GM21526 (cell line): Measurements from ENCODE around the gene DNM3.
A peak's percentile ranks its signal among the peaks of the same experiment; 100 is the strongest.

Experiments
- ATAC-seq: cut with Tn5 transposase; IDR thresholded peaks from one replicate; pipeline ENCODE4 v1.9.1; 2021; ENCODE audit warnings: moderate library complexity; ENCODE audit not compliant: unreplicated experiment, low FRiP score

DNM3 gene

DNA sequence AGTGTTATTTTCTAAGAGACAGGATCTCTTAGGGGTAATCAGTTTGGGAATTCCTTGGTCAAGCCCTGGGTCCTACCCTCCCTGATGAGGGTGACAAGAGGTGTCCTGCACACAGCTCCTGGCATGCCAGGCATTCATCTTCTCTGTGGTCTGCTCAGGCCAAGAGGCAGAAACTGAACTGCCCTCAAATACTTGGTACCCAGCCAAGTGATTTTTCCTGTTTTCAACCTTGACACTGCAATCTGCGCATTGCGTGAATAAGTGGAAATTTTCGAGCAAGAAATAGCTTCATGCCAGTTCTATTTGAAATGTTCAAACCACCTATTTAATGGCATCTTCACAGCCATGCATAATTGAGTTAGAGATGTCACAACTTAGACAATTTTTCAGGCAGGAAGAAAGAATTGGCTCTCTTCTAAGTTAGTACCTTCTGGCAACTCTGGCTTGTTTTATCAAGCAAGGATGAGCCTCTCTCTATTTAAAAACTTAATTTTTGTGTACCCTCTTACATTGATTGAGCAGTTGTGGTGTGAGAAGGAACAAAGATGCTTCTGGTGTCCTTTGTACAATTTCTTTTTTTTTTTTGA is 27.0 kb downstream of the DNM3 start:
- ATAC-seq, result no peak

DNA sequence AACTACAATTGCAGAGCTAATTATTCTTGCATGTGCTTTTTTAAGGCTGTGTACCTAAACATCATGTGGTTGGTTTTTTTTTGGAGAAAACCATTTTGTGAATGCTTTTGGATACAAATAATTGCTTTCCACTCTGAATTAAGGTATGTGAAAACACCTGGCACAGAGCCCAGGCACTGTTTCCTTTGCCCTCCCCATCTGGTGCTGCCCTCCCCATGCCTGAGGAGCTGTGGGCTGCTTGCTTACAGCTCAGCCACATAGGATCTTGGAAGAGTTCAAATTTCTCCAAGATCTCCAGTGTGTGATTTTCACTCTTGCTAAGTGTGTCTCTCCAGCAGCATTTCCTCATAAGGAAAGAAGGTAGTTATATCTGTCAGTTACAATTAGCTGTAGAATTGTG is 27.8 kb downstream of the DNM3 start:
- no peak for ATAC-seq

DNA sequence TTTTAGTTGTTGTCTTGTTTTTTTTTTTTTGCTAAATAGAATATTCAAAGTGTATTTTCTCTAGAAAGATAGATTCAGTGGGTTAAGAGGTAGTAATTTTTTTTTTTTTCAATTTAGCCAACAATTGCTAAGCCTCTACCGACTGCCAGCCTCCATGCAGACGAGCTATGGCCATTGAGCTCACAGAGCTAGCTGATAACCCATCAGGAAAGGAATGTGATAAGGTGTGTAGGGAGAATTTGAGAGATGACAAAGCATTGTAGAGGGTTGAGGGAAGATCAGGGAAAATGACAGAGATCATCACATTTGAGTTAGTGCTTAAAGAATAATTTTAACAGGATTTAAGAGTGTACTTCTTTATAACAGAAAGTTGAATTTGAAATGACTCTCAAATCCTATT is 30.6 kb downstream of the DNM3 start:
- ATAC-seq, result no peak

DNA sequence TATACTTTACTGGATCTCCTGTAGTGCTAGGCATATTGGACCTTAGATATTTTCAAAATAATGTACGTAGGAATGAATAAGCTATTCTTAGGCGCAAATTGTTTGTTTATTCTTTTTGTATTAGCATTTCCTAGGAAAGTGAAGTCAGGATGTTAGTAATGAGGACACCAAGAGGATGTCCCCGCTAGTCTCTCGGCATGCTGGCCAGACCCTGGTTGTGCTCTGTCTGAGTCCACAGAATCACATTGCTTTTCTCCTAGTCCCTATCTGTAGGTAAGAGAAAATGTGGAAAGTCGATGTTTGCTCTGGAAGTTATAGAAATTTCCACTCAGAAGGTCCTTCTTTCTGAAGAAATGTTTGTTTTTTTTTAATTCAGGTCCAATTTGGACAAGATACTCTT is 31.1 kb downstream of the DNM3 start:
- ATAC-seq, result no peak

DNA sequence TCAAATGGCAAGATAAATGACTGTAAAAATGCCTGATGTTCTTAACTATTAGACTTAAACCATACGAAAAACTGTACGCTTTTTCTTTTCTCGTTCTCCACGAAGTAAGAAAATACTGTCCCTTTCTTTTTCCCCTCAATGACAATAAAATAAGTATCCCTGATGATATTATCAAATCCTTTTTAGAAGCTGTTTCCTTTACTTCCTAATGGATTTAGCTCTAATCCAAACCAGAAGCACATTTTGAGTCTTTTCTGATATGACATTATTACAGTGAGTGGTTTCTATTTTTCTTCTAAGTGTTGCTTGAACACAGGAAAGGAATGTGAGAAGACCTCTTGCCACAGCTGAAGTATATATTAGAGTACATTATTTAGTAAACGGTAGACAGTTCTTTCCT is 32.4 kb downstream of the DNM3 start:
- ATAC-seq, result no peak

DNA sequence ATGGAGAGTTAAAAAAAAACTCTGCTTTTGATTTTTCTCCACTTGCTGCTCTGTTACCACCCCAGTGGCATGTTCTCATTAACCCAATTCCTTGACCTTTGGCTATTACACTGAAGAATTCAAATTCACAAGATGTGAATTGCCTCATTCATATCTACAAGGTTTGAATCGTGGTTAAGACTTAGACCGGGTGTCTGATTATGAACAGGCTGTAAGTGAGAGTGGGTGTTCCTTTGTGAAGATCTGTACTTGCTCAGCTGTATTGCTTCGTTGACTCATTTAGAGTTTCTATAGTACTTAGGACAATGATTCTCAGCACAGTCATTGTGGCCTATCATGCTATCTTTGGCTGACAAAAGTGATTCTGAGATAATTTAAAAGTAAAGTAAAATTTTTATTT is 36.4 kb downstream of the DNM3 start:
- peak; percentile 96 for ATAC-seq

DNA sequence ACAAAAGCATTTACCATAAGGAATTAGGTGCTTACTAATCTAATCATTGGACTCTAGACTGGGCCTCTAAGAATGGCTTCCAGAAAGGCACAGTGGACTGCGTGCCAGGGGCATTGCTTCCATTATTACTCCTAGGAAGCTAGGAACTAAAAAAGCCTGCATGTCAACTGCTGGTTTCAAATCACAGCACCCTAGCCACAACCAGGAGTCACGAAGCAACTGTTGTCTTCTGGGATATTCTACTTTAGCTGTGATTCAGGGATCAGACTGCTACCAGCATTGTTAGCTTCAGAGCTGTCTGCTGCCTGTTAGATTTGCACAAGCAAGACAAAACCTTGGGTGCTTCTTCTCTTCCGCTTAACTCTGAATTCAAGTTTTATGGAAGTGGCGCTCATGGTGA is 38.3 kb downstream of the DNM3 start:
- no peak for ATAC-seq

DNA sequence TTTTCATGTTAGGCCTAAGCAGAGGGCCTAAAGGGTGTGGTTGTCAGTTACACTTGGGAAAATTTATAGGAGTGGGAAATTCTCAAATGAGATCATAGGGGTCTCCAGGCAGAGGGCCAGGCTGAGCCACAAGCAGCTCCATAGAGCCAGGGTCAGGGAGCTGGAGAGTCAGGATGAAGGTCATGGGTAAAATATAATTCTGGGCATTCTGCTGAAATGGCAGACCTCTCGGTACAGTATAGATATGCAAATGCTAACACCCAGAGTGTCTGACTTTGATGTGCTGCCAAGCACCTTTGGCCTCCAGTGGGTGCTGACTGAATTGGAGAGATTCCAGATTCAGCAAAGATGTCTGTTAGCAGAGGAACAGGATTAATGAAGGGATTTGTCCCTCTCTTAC is 40.1 kb downstream of the DNM3 start:
- no peak for ATAC-seq

DNA sequence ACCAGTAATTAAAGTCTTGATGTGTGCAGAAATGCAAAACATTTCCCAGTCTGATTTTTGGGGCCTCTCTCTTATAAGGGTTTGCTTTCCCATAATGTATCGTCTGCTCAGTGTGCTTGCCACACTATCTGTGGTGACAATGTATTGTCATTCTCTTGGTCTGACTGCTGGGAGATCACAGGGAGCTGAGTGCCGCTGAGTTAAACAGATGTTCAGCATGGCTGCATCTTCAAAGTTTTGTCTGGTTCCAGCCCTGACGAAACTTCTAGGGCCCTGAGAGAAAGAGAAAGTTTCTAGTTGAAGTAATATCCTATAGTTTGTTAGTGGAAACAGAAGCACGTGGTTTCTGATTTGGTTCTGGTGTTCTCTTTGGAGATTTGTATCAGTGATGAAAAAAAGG is 42.6 kb downstream of the DNM3 start:
- no peak for ATAC-seq

DNA sequence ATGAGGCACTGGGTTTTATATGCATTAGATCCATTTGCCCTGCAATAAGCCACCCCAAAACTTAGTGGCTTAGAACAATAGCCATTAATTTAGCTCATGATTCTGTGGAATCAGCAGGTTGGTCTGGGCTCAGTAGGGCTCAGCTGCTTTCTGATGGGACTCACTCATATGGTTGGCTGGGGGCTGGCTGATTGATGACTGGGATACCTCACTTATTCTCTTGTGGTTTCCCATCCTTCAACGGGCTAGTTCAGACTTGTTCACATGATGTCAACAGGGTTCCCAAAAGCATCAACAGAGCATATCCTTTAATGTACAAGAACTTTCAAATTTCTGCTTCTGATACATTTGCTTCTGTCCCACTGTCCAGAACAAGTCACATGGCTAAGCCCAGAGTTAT is 43.2 kb downstream of the DNM3 start:
- ATAC-seq, result no peak

DNA sequence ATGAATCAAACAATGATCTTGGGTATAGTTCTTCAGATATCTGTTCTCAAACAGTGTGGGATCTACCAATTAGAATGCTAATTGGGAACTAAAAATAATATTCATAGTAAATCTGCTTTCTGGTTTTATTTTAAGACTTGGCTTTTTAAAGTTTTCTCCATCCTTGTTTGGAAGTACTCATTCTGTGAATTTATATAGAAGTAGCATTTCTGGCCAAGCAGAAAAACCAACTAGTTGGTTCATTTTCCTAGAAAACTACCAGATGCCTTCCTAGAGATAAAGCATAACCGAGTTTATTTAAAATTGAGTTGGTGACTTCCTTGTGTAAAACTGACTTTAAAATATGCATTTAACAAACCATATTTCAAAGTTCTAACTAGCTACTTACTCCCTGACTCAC is 48.8 kb downstream of the DNM3 start:
- no peak for ATAC-seq

DNA sequence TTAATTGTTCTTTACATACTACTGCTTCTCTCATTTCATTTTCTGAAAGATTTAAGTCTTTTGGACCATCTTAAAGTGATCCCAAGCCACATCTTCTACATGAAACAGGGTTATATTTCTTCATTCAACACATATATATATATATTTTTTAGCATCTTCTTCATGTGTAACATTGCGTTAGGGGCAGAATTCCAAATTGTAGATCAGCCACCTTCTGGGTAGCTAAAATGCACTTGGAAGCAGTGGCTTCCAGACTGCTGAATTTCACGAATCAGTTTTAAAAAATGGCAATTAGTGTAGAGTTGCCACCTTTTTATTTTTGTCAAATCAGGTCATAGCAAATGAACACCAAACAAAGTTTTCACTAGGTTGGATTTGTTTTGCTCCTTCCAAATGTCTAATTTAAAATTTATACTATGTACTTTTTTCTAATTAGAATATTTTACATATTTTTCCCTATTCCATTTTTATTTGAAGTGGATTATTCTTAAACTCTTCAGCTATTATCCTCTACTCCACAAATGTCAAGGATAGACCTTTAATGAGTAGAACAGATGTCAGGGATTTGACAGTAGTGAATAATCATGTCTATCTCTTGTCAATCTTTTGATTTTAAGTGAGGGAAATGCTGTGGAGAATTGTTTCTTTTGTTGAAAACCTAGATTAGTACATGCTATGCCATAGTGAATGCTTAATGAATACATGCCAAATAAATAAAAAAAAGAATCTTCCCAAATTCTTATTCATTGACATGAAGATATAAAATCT is 55.8 kb downstream of the DNM3 start:
- no peak for ATAC-seq

DNA sequence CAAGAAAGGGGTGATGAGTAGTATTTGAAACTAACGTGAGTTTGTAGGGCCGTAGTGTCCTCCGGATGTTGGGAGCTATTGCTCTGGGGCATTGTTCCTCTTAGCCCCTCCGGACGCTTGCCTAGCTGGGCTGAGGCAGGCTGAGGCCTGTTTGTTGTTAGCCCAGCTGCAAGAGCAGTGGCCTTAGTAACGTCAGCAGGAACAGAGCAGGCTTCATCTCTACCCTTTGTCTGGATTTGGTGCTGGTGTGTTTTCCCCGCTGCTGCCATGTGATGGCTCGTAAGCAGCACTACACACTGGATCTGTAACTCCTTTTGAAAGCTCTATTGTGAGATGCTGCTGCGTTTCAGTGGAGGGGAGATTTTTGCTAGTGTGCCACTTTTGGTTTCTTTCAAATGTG is 57.6 kb downstream of the DNM3 start:
- ATAC-seq, result no peak

DNA sequence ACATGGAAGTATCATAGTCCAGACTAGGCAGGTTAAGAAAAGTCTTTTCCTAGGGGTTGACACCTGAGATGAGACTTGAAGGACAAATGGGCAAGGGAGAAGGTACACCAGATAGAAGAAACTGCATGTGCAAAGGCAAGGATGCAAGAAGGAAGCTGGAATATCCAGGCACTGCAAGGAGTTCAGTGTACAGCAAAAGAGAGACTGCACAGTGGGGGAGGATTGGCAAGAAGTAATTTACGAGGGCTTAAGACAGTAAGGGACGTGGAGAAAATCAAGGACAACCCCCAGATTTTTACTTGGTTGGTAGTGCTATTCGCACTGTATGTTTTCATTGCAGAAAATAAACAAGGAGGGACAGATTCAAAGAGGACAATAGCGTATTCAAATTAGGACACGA is 58.5 kb downstream of the DNM3 start:
- ATAC-seq, result no peak

DNA sequence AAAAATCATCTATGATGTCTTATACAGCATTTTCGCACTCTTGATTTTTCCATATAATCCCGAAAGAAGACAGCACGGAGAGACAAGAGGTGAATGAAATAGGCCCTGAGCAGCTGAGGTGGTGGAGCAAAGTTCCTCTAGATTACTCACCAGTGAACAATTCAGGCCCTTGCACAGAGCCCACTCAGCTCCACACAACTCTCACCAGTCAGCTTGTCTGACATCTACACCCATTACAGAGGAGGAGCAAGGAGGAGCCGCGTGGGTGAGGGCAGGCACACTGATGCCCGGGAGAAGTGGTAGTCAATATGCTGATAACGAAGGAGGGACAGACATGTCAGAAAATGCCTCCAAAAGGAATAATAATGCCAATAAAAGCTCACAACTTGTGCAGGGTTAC is 59.9 kb downstream of the DNM3 start:
- no peak for ATAC-seq

DNA sequence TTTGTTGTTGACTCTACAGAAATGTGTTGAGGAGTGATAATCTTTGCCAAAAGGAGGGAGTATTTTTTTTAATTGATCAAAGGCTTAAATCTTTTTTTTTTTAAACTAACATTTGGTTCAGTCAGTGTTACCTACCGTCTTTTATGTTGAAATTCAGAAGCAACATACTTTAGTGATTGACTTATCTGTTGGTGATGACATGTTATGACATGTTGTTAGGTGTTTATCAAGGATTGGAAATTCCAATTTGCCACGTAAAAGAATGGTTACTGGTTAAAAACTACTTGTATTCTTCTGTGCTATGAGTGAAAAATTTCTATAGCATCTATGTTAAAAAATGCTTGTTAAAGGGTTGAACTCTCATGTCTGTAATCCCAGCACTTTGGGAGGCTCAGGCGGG is 61.2 kb downstream of the DNM3 start:
- no peak for ATAC-seq

DNA sequence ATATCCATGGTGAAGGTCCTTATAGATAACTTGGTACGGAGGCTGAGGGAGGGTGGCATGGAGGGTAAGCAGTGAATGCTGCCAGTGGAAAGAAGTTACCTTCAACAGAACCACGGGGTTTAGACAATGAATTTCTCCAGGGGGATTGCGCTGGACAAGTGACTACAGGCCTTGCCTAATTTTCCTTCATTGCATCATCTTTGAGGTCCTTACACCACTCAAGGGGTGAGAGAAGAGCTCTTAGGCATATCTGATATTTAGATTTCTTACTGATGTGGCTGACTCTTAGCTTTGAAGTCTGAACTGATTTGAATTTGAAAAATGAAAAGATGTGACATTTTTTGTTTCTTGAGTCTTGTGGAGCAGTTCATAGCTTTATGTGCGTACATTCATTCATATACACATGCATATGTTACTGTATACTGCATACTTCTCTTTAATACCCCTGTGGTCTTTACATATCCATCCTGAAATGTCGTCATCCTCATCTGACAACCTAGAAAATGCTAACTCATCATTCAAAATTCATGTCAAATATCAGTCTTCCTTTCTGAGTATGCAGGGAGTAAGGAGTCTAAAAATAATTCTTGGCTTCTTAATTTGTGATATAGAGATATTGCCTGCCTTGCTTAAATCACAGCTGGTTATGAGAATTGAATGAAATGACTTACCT is 63.6 kb downstream of the DNM3 start:
- ATAC-seq, result no peak

DNA sequence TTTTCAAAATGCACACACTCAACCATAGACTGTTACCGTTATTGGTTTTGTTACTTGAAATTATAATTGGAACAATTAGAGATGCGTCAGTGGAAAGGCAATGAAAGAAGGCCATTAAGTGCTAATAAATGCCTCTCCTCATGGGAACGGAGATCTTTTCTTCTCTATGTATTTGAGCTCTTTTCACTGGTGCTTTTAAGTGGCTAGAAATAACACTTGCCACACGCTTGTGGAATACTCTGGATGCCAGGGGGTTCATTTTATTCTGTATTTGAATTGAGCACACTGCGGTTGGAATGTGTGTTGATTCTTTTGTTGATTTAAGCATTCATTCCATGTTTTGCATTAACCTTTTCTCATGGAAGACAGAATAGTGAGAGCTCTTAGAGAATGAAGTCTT is 68.4 kb downstream of the DNM3 start:
- ATAC-seq, result no peak

DNA sequence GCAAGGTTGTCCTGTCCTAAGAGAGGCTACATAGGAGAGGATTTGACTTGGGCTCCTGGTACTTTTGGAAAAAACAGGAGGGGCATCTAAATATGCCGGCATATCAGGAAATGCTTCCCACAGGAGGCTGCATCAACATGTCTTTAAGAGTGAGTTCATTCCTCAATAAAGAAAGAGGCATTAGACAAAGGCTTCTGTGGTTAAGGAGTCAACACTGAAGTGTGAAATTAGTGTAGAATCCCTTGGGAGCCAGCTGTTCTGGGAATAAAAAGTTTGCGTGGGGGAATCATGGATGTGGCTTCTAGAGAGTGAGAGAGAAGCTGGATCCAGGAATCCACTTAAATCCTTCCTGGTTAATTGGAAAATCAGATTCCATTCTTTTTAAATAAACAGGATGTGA is 69.5 kb downstream of the DNM3 start:
- no peak for ATAC-seq

DNA sequence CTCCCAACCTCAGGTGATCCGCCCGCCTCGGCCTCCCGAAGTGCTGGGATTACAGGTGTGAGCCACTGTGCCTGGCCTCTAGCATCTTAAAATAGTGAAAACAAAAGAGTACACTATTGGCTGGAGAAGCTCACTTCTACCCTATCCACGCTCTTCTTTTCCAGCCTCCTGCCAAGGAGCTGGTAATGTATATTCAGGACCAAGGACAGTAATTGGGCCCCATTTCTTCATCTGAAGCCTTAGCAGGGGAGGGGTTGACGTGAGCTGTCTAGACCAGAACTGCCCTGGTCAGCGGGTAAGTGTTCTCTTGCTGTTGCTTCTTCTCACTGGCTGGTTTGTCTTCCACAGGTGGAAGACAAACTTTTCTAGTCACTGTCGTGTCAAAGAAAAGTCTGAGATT is 70.2 kb downstream of the DNM3 start:
- no peak for ATAC-seq

DNA sequence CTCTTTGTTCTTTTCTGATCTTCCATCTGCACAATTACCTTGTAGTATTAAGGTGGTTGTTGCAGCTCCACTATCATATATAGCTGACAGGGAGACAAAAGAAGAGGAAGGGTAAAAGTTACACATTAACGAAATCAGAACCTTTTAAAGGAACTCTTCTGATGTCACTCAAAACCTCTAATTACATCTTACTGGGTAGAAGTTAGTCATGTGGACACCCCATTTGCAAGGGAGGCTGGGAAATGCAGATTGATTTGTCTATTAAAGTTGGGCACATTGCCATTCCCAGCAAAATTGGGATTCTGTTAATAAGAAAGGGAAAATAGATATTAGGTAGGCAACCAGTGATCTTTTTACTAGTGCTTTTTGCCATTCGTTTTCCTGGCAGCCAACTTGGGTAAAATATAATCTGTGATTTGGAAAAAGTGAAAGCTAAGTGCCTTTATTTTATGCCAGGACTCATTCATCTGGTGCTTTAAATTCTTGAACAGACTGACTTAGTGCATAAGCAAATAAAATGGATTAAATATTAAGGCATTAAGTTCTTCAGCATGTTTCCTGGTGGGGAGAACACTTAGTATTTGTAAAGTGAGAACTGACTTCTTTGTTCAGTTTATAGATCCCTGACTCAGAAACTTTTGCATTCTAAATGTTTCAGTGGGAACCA is 71.3 kb downstream of the DNM3 start:
- ATAC-seq, result no peak

DNA sequence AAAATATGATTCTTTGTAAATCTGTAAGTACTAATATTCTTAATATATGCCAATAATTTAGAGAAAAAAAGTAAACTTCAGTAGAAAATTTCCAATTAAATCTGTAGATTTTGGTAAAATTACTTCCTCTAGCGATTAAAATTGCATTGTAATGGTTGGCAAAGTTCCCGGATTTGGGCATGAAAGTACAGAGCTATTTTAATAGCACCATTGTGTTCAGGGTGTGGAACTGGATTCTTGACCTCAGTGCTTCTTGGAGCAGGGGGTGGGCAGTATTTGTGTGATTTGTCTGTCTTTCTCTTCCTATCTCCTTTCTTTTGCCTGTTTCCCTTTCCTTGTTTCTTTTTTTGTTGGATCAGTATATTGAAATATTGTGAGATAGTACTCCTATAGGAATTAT is 72.1 kb downstream of the DNM3 start:
- no peak for ATAC-seq
